Measurements from ENCODE around the gene ICAM5.

DNA sequence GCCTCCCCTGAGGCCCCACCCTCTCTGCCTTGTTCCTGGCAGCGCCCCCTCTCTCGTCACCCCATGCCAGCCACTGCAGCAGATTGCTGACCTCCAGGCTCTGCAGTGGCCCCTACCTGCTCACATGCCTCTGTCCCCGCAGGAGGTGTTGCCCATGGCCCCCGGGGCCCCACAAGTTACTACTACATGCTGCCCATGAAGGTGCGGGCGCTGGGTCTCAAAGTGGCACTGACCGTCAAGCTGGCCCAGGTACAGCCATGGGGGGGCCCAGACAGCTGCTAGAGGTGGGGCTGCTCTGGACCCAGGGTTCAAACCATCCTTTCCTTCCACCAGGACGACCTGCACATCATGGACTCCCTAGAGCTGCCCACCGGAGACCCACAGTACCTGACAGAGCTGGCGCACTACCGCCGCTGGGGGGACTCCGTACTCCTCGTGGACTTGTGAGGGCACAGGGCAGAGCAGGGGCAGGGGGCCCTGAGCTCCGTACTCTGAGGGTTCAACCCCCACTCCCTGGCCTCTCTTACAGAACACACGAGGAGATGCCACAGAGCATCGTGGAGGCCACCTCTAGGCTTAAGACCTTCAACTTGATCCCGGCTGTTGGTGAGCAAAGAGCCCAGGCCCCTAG lies 31.6 kb upstream of the ICAM5 start:
- TF ChIP-seq CTCF (IDR thresholded peaks at IDR 0.05; ENCODE audit: insufficient read depth, low read length, poor library complexity, severe bottlenecking) (no peak), EZH2phosphoT487 (conservative IDR thresholded peaks at IDR 0.05; ENCODE audit: low read length) (no peak)

Data from SU-DHL-6 (cell line).